NCI-H2227 treated with DMSO at 0.1 percent for 48 hours (cell line): ENCODE results near the gene DNAJC11.

Source experiments
- DNase-seq: peaks from one replicate; lab custom pipeline; 2025; lab: John Stamatoyannopoulos, UW

Gene DNAJC11

GRCh38 chr1:6599141-6599975 is 102.3 kb downstream of the DNAJC11 start:
- DNase-seq = no peak

DNA sequence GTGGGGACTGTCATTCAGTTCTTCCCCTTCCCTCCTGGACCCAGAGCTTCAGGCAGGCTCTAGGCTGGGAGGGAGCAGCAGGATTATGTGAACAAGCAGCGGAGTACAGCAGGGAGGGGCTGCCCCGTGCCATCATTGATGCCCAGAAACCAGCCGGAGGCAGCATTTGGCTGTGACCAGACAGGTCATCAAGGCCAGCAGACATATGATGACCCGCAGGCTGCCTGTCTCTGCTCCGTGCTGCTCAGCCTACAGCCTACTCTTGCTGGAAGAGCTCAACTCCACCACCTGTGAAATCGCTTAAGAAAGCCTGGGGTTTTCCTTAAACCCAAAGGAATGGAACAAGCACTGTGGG is 103.9 kb downstream of the DNAJC11 start:
- DNase-seq = no peak

DNA sequence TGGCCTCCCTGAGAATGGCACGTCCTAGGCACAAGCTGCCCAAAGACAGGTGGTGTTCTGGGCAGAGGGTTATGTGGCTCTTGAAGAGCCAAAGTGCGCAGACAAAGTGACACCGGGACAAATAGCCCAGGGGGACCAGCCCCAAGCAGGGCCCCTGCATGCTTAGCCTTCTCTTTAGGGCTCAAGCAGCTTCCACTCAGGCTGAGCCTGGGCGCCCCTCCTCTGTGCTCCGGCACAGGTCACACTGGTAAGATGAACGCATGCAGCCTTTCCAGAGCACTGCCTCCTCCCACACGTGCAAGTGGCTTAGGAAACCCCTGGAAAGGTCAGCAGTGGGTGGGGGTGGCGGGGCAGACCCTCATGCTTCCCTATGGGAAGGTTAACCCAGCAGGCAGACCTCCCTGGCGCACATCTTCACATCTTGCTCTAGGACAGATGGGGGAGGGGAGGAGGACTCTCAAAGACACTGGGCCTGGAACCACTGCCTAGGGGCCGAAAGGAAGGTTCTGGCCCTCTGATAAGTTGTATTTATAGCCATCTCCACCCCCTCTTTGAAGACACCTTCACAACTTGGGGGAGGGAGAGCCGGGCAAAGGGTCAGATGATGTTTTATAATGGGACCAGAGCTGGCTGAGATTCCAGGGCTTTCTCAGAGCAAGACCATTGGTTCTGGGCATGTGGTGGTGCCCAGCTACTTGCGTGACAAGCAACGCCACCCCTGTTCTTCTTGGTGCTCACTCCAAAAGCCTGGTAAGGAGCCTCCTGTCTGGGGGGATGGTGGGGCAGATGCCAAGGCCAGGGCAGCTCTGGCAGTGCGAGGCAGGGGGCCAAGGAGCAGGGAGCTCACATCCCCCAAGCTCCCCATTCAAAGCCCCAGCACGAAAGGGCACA is 104.5 kb downstream of the DNAJC11 start:
- no peak for DNase-seq

DNA sequence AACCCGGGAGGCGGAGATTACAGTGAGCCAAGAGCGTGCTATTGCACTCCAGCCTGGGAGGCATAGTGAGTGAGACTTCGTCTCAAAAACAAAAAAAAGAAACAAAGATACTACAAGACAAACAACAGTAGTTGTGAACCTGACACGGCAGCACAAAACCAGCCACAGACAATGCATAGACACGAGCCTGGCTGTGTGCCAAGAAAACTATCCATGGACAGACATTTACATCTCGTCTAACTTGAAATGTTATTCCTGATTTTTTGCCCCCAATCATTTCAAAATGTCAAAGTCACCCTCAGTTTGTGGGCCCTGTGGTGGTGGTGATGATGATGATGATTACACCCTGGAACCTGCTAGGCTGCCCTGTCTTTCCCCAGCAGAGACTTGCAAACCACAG is 105.3 kb downstream of the DNAJC11 start:
- DNase-seq = no peak

DNA sequence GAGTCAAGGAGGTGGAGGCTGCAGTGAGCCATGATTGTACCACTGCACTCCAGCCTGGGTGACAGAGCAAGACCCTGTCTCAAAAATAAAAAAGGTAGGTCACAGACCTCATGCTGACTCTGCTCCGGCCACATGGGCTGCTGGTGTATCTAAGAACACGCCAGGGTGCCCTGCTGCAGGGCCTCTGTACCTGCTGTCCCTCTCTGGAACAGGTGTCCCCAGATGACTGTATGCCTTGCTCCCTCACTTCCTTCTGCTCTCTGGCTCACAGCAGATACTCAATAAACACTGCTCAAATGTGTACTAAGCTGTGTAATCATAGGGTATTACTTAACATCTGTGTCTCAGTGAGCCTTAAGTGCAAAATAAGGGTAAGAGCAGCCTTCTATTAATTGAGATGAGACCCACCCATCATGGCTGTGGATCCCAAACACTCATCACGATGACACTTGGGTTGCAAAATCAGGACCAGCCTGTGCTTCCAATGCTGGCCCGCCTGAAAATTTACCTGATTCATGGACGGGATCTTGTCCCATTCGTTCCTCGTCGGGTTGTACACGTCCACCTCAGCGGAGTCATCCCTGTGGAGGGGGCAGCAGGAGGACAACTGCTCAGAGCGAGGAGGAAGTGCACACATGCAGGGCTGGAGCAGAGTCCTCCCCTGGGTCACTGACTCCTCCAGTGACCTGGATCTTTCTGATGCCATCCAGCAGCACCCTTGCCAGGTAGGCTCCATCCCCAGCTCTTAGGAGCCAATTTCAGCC is 106.5 kb downstream of the DNAJC11 start:
- peak; percentile 68 for DNase-seq

DNA sequence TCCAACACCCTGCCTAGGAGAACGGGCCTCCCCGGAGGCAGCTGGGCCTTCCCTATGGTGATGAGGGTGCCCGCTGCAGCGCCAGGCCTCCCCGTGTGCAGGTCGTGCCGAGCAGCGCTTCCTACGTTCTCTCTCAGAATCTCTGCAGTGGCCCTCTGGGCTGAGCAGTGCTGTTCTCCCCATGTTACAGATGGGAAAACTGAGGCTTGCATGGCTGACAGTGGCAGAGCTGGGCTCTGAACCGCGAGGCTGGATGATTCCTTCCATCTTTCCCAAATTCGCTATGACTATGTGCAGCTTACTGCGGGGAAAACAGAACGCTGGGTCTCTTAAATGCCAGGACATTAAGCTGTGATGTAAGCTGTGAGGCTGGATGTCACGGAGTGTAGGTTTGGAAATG is 107.8 kb downstream of the DNAJC11 start:
- DNase-seq = no peak

DNA sequence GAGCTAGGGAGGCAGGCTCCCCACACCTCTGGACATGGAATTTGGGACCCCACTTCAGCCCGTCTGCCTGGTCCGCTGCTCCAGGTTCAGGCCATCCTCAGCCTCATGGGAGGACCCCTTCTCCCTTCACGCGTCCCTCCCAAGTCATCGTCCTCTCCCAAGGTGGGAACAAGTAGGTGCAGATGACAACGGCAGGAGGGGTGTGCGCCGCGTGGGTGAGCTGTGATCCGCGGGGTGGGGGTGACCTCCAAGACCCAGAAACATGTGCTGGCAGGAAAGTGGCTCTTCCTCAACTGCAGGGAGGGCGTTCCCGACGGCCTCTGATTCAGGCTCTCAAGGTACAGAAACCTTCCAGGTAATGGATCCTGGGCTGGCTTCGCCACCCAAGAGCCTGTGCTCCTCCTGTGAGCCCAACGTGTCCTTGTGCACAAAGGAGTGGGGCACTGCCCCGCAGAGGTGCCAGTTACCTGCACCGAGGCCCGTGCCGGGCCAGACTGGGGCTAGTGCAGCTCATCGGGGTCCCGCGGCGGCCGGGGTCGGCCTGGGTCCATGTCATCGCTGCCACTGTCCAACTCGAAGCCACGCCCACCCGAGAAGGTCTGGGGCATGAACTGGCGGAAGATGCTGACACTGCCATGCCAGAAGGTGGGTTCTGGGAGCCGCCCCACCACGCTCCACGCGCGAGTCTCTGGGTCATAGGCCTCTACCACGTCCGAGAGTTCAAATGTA is 108.6 kb downstream of the DNAJC11 start:
- no peak for DNase-seq

- DNase-seq = no peak
Measured at GRCh38 chr1:6592441-6592840, 109.2 kb downstream of the DNAJC11 start.

DNA sequence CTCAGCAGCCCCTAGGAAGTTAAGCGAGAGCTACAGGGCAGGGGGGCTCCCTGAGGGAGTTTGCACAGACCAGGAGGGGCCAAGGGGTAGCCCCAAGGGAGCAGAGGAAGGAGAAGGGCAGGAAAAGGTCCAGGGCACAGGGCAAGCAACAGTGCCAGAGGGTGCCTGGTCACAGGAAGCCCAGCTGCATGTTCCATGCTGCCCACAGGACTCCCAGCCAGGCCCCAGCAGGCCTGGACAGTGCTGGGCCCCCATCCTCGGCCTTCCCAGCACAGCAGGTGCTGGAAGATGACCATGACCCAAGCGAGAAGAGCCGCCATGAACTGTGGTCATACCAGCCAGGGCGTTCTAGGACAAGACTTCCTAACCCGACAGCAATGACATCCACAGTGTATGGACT is 110.0 kb downstream of the DNAJC11 start:
- no peak for DNase-seq

- no peak for DNase-seq
Measured at GRCh38 chr1:6591222-6591621, 110.4 kb downstream of the DNAJC11 start.

- DNase-seq = no peak
Measured at GRCh38 chr1:6590046-6590445, 111.6 kb downstream of the DNAJC11 start.

DNA sequence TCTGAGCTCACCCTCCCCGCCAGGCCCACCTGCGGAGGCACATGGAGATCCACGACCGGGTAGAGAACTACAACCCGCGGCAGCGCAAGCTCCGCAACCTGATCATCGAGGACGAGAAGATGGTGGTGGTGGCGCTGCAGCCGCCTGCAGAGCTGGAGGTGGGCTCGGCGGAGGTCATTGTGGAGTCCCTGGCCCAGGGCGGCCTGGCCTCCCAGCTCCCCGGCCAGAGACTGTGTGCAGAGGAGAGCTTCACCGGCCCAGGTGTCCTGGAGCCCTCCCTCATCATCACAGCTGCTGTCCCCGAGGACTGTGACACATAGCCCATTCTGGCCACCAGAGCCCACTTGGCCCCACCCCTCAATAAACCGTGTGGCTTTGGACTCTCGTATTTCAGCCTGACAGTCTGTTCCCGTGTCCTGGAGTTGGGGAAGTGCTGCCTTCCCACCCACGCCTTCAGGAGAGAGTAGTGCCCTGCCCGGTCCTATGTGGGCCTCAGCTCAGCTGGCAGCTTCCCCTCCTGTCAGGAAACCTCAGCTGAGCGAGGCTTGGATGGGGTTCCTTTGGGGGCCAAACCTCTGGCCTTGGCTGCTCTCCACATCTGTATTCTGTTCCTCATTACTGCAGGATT is 112.6 kb downstream of the DNAJC11 start:
- DNase-seq = no peak

GRCh38 chr1:6588128-6588892 is 113.3 kb downstream of the DNAJC11 start:
- DNase-seq = no peak

- no peak for DNase-seq
Measured at GRCh38 chr1:6587261-6588005, 114.2 kb downstream of the DNAJC11 start.

DNA sequence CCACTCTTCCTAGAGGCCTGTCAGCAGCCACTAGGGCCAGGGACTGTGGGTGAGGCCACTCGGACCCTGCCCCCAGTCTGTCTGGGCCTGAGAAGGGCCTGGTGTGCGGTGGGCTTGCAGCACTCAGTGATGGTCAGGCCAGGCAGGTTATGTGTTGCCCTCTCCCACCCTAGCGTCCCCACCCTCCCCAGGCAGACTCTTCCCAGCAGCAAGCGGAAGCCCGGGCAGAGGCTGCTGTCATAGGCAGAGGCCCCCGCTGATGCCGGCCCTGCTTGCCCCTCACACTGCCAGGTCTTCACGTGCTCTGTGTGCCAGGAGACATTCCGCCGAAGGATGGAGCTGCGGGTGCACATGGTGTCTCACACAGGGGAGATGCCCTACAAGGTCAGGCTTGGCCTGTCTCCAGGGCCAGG is 115.2 kb downstream of the DNAJC11 start:
- no peak for DNase-seq

DNA sequence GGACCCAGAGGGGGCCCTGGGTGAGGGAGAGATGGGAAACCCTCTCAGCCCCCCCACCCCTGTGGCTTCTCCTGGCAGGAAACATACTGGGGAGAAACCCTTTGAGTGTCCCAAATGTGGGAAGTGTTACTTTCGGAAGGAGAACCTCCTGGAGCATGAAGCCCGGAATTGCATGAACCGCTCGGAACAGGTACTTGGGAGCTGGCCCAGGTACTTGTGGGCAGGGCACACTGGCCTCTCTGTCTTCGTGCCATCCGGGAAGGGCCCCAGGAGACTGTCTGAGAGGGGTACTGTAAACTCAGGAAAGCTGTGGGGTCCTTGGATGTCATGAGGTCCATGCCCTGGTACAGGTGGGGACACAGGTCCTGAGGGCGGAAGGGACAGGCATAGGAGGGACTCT is 115.8 kb downstream of the DNAJC11 start:
- DNase-seq = no peak

DNA sequence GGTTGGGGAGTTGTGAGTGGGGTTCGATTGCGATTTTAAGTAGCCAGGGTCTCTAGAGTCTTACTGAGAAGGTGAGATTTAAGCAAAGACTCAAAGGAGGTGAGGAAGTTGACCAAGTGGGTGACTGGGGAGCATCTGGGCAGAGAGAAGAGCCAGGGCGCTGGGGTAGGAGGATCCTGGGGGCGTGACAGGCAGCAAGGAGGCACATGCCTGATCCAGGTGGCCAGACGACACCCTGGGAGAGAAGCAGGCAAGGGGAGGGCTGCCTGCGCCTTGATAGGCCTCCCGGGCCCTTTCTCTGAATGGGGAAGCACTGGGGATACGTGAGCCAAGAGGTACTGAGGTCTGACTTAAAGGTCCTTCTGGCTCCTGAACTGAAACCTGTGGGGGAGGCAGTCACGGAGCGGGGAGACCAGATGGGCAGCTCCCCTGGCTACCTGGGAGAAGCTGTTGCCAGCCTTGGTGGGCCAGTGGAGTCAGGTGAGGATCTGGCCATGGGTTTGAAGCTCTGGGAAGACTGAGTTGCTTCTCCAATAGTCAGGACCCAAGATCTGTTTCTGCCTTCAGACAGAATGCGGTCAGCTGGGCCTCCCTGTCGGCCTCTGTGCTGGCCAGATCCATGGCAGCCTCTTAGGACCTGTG is 116.4 kb downstream of the DNAJC11 start:
- DNase-seq = no peak
